Liver (tissue), 9 donors: ENCODE measurements around the gene DOCK2. TPM values are rescaled to one million over a fixed set of nuclear protein-coding genes. Genes with fewer than 3 reads are reported as not detected.

Experiments used
- DNase-seq: peaks from one replicate; pipeline ENCODE4 v3.0.0-alpha.2; 2017; ENCODE audit warnings: low spot score
- H3K27ac ChIP-seq, 2 donors: one replicate each; pipeline ENCODE4 v1.7.0; 2013; ENCODE audit warnings: inconsistent platforms in 2 of 2, low read length in 2 of 2, control low read depth in 1 of 2, low read depth in 1 of 2, mild to moderate bottlenecking in 1 of 2
- H3K27me3 ChIP-seq, 4 donors: one replicate each; pipeline versions ENCODE4 v1.6.1 to v1.7.0; 2013; ENCODE audit warnings: low read length in 3 of 4, inconsistent platforms in 1 of 4, mild to moderate bottlenecking in 1 of 4, moderate library complexity in 1 of 4; ENCODE audit not compliant: control insufficient read depth in 4 of 4, insufficient read depth in 4 of 4
- H3K36me3 ChIP-seq, 4 donors: one replicate each; pipeline versions ENCODE4 v1.6.1 to v1.7.0; 2013; ENCODE audit warnings: low read length in 3 of 4, mild to moderate bottlenecking in 3 of 4, low read depth in 1 of 4, moderate library complexity in 1 of 4; ENCODE audit not compliant: control insufficient read depth in 4 of 4, insufficient read depth in 3 of 4
- H3K4me1 ChIP-seq, 4 donors: one replicate each; pipeline versions ENCODE4 v1.6.1 to v1.7.0; 2013; ENCODE audit warnings: low read length in 3 of 4, mild to moderate bottlenecking in 3 of 4, moderate library complexity in 1 of 4; ENCODE audit not compliant: control insufficient read depth in 4 of 4, insufficient read depth in 4 of 4
- H3K4me3 ChIP-seq, 3 donors: one replicate each; pipeline versions ENCODE4 v1.6.1 to v1.7.0; 2013; ENCODE audit warnings: low read length in 3 of 3, control low read depth in 1 of 3, low read depth in 1 of 3, mild to moderate bottlenecking in 1 of 3
- H3K9ac ChIP-seq, 2 donors: one replicate each; pipeline ENCODE4 v1.7.0; 2013; ENCODE audit warnings: low read length in 2 of 2, mild to moderate bottlenecking in 2 of 2, moderate library complexity in 2 of 2, control low read depth in 1 of 2, low read depth in 1 of 2
- H3K9me3 ChIP-seq, 4 donors: one replicate each; pipeline versions ENCODE4 v1.6.1 to v1.7.0; 2013; ENCODE audit warnings: low read length in 3 of 4; ENCODE audit not compliant: control insufficient read depth in 4 of 4
- CTCF ChIP-seq: fragments of 150-350 bp; IDR thresholded peaks from 2 replicates; pipeline ENCODE4 v1.5.1; 2017; ENCODE audit warnings: improper control_type of control experiment, low read depth, low read length; ENCODE audit not compliant: missing input control
- EGR1 ChIP-seq, 2 donors: IDR thresholded peaks; 2 replicates each; pipeline ENCODE4 v1.6.1; 2016 to 2018; ENCODE audit warnings: antibody characterized with exemption in 2 of 2, low read depth in 2 of 2
- FOXA2 ChIP-seq: IDR thresholded peaks from 2 replicates; pipeline ENCODE4 v1.6.1; 2016; ENCODE audit warnings: antibody characterized with exemption
- GABPA ChIP-seq, 2 donors: IDR thresholded peaks in 1 of 2; conservative IDR thresholded peaks in 1 of 2; 2 replicates each; pipeline ENCODE4 v1.6.1; 2016; ENCODE audit warnings: antibody characterized with exemption in 2 of 2, mild to moderate bottlenecking in 1 of 2, moderate library complexity in 1 of 2
- HNF4A ChIP-seq, 2 donors: conservative IDR thresholded peaks; 2 replicates each; pipeline ENCODE4 v1.6.1; 2016; ENCODE audit warnings: antibody characterized with exemption in 2 of 2, mild to moderate bottlenecking in 2 of 2
- HNF4G ChIP-seq: IDR thresholded peaks from 2 replicates; pipeline ENCODE4 v1.6.1; 2016; ENCODE audit warnings: antibody characterized with exemption
- JUND ChIP-seq, 2 donors: IDR thresholded peaks; 2 replicates each; pipeline ENCODE4 v1.6.1; 2016; ENCODE audit warnings: antibody characterized with exemption in 2 of 2
- NR2F2 ChIP-seq: IDR thresholded peaks from 2 replicates; pipeline ENCODE4 v1.6.1; 2016; ENCODE audit warnings: antibody characterized with exemption
- RAD21 ChIP-seq, 2 donors: IDR thresholded peaks; 2 replicates each; pipeline ENCODE4 v1.6.1; 2016; ENCODE audit warnings: antibody characterized with exemption in 2 of 2, mild to moderate bottlenecking in 2 of 2
- RXRA ChIP-seq, 2 donors: IDR thresholded peaks; 2 replicates each; pipeline ENCODE4 v1.6.1; 2017 to 2018; ENCODE audit warnings: antibody characterized with exemption in 2 of 2, mild to moderate bottlenecking in 1 of 2
- SP1 ChIP-seq: IDR thresholded peaks from 2 replicates; pipeline ENCODE4 v1.6.1; 2018; ENCODE audit warnings: antibody characterized with exemption, mild to moderate bottlenecking
- TAF1 ChIP-seq: conservative IDR thresholded peaks from 2 replicates; pipeline ENCODE4 v1.6.1; 2016; ENCODE audit warnings: antibody characterized with exemption, mild to moderate bottlenecking
- YY1 ChIP-seq: IDR thresholded peaks from 2 replicates; pipeline ENCODE4 v1.6.1; 2016; ENCODE audit warnings: antibody characterized with exemption, mild to moderate bottlenecking
- ZBTB33 ChIP-seq: IDR thresholded peaks from 2 replicates; pipeline ENCODE4 v1.6.1; 2016; ENCODE audit warnings: antibody characterized with exemption
- WGBS: extraction: QIAGEN DNeasy Blood & Tissue Kit; methylation state at CpG from one replicate; pipeline ENCODE4 v1.1.7; 2013; 5-methylcytosine and 5-hydroxymethylcytosine counted together
- polyA plus RNA-seq, 2 donors: library from polyadenylated mRNA; stranded (reverse) in 1 of 2; unstranded in 1 of 2; fragments of 200-250 nt in 1 of 2; fragments of >200 nt in 1 of 2; fragmentation: Nextera tagmentation in 1 of 2; extraction: Ambion mirVana in 1 of 2; gene quantifications; one replicate each; pipeline versions ENCODE4 v1.2.1 to v1.2.3, GENCODE V29; 2013 to 2015
- total RNA-seq, 2 donors: library from RNA; depleted of rRNA; stranded (reverse); fragments of >200 nt; gene quantifications; one replicate each; pipeline ENCODE4 v1.2.3, GENCODE V29; 2014
- TF ChIP-seq, protein P1 (sequence below): IDR thresholded peaks from 2 replicates; pipeline ENCODE4 v1.6.1; 2016; ENCODE audit warnings: antibody characterized with exemption
- TF ChIP-seq, protein P2 (sequence below): IDR thresholded peaks from 2 replicates; pipeline ENCODE4 v1.6.1; 2016; ENCODE audit warnings: antibody characterized with exemption
- donor health status: healthy.
- donor health status: healthy.
- donor health status: healthy.
- donor health status: healthy.
- donor health status: healthy.

Gene DOCK2
- total and polyA plus RNA-seq, 4 donors = 2.3 to 26.6 (median 8.2) TPM

GRCh38 chr5:169889572-169889971 is 252.5 kb downstream of the DOCK2 start:
- no peak overlapping the region for H3K9ac ChIP-seq
- H3K9me3 ChIP-seq = no peaks in the 10 kb centered on the region
- H3K36me3 ChIP-seq = no peaks in the 10 kb centered on the region
- no peaks in the 10 kb centered on the region for H3K4me1 ChIP-seq
- H3K4me3 ChIP-seq = no peak overlapping the region
- TF ChIP-seq, protein P1, sequence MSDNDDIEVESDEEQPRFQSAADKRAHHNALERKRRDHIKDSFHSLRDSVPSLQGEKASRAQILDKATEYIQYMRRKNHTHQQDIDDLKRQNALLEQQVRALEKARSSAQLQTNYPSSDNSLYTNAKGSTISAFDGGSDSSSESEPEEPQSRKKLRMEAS = no peak
- TF ChIP-seq GABPA (IDR thresholded peaks at IDR 0.05 in 1 of 2, conservative IDR thresholded peaks at IDR 0.05 in 1 of 2) (no peak), RXRA (IDR thresholded peaks at IDR 0.05) (no peak)
- WGBS = 69% methylated on average over 4 of the region's 4 CpGs
- no peak for DNase-seq
- H3K27me3 ChIP-seq = peaks cover 0 to 3% (median 0%) of the 10 kb centered on the region in 4 donors
- no peak overlapping the region for H3K27ac ChIP-seq

DNA sequence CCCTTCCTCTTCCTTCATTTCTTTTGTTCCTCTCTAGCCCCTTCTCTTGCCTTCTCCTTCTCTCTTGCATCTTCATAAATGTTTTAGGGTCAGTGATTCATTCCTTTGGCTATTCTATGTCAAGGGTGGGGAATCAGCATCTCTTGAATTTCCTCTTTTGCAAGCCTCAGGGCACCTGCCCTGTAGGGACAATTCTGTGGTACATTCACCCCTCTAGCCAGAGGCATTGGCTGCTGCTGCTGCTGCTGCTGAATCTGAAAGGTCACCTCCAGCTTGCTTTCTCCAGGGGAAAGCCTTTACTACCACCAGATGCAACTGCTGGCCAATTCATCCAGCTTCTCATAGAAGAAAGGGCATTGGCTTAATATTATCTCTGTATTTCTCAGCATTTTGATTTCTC is 255.9 kb downstream of the DOCK2 start:
- no peak for DNase-seq
- Histone ChIP-seq H3K27me3 (peaks cover 0 to 3% (median 0%) of the 10 kb centered on the region in 4 donors), H3K4me3 (no peak overlapping the region), H3K36me3 (no peaks in the 10 kb centered on the region), H3K9me3 (no peaks in the 10 kb centered on the region), H3K9ac (no peak overlapping the region), H3K4me1 (no peaks in the 10 kb centered on the region), H3K27ac (no peak overlapping the region)
- TF ChIP-seq SP1 (no peak), HNF4G (no peak), YY1 (no peak), HNF4A (conservative IDR thresholded peaks at IDR 0.05) (no peak), RXRA (IDR thresholded peaks at IDR 0.05) (no peak), RAD21 (IDR thresholded peaks at IDR 0.05) (no peak), NR2F2 (no peak), GABPA (IDR thresholded peaks at IDR 0.05 in 1 of 2, conservative IDR thresholded peaks at IDR 0.05 in 1 of 2) (no peak)
- TF ChIP-seq, protein P2, sequence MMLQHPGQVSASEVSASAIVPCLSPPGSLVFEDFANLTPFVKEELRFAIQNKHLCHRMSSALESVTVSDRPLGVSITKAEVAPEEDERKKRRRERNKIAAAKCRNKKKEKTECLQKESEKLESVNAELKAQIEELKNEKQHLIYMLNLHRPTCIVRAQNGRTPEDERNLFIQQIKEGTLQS = no peak

GRCh38 chr5:169893571-169893970 is 256.5 kb downstream of the DOCK2 start:
- Histone ChIP-seq H3K4me1 (no peaks in the 10 kb centered on the region), H3K9me3 (no peaks in the 10 kb centered on the region), H3K9ac (no peak overlapping the region), H3K27me3 (no peaks in the 10 kb centered on the region), H3K36me3 (no peaks in the 10 kb centered on the region), H3K27ac (no peak overlapping the region), H3K4me3 (no peak overlapping the region)
- WGBS = 47% methylated on average over 2 of the region's 2 CpGs
- TF ChIP-seq GABPA (IDR thresholded peaks at IDR 0.05 in 1 of 2, conservative IDR thresholded peaks at IDR 0.05 in 1 of 2) = no peak
- no peak for TF ChIP-seq RXRA (IDR thresholded peaks at IDR 0.05)
- no peak for TF ChIP-seq JUND (IDR thresholded peaks at IDR 0.05)
- no peak for TF ChIP-seq HNF4G
- no peak for TF ChIP-seq CTCF
- no peak for TF ChIP-seq ZBTB33
- no peak for TF ChIP-seq EGR1 (IDR thresholded peaks at IDR 0.05; ENCODE audit: low read depth in 2 of 2)
- no peak for TF ChIP-seq YY1
- no peak for TF ChIP-seq TAF1
- no peak for TF ChIP-seq RAD21 (IDR thresholded peaks at IDR 0.05)
- no peak for TF ChIP-seq FOXA2
- no peak for TF ChIP-seq HNF4A (conservative IDR thresholded peaks at IDR 0.05)
- DNase-seq = no peak
